Ishikawa (cell line): Measurements from ENCODE around the gene ACTN1.

Experiments used
- CEBPB ChIP-seq: IDR thresholded peaks from 2 replicates; pipeline ENCODE4 v1.6.1; 2012
- CREB1 ChIP-seq: IDR thresholded peaks from 2 replicates; pipeline ENCODE4 v1.6.1; 2012; ENCODE audit warnings: low read depth
- EGR1 ChIP-seq: IDR thresholded peaks from 2 replicates; pipeline ENCODE4 v1.6.1; 2012
- EP300 ChIP-seq: IDR thresholded peaks from 2 replicates; pipeline ENCODE4 v1.6.1; 2012; ENCODE audit warnings: borderline replicate concordance
- FOXM1 ChIP-seq: IDR thresholded peaks from 2 replicates; pipeline ENCODE4 v1.6.1; 2012; ENCODE audit warnings: low read depth, borderline replicate concordance
- MAX ChIP-seq: IDR thresholded peaks from 2 replicates; pipeline ENCODE4 v1.6.1; 2012
- NFIC ChIP-seq: IDR thresholded peaks from 2 replicates; pipeline ENCODE4 v1.6.1; 2012
- RAD21 ChIP-seq: IDR thresholded peaks from 2 replicates; pipeline ENCODE4 v1.6.1; 2012; ENCODE audit warnings: low read depth
- TAF1 ChIP-seq: IDR thresholded peaks from 2 replicates; pipeline ENCODE4 v1.6.1; 2012; ENCODE audit warnings: low read depth, mild to moderate bottlenecking
- TCF12 ChIP-seq: IDR thresholded peaks from 2 replicates; pipeline ENCODE4 v1.6.1; 2012; ENCODE audit warnings: low read depth
- TEAD4 ChIP-seq: IDR thresholded peaks from 2 replicates; pipeline ENCODE4 v1.6.1; 2012
- YY1 ChIP-seq: IDR thresholded peaks from 2 replicates; pipeline ENCODE4 v1.6.1; 2012; ENCODE audit warnings: low read depth
- ZBTB7A ChIP-seq: IDR thresholded peaks from 2 replicates; pipeline ENCODE4 v1.6.1; 2012; ENCODE audit warnings: low read depth
- TF ChIP-seq, protein P1 (sequence below): IDR thresholded peaks from 2 replicates; pipeline ENCODE4 v1.6.1; 2012
- TF ChIP-seq, protein P2 (sequence below): IDR thresholded peaks from 2 replicates; pipeline ENCODE4 v1.6.1; 2012; ENCODE audit warnings: low read depth, mild to moderate bottlenecking

Gene ACTN1

DNA sequence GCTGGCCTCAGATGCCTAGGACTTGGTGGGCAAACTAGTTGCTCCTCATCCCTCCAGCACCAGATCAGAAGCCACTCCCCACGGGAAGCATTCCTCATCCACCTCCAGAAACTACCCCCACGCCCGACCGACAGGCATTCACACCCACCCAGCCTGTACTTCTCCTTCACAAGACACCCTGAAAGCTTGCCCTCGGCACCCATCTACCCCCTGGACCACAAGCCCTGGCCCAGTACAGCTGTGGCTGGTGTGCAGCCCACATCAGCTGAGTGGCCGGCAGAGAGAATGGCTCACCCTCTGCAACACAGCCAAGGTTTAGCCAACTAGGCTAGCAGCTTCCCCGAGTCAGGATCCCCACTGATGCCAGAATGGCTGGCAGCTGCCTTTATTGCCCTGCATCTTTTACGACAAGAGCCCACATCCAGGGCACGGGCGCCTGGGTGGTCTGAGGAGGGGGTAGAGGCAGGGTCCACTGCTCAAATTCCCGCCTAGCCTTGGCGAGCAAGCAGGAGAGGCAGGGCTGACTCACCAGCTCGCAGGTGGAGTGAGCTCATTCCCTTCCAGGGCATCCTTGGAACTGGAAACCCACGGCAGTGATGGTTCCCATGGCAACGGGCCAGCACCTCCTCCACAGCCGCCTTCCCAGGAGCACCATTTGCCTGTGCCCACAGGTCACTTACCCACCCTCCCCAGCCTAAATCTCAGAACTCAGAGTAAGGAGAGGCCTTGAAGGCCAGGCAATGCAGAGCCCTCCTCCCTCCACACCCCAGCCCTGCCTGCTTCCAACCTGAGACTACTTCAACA, 17.1 kb downstream of the ACTN1 start:
- peak; percentile 43 for TF ChIP-seq EP300
- TF ChIP-seq MAX = no peak
- no peak for TF ChIP-seq EGR1
- TF ChIP-seq, protein P1, sequence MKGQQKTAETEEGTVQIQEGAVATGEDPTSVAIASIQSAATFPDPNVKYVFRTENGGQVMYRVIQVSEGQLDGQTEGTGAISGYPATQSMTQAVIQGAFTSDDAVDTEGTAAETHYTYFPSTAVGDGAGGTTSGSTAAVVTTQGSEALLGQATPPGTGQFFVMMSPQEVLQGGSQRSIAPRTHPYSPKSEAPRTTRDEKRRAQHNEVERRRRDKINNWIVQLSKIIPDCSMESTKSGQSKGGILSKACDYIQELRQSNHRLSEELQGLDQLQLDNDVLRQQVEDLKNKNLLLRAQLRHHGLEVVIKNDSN = no peak
- no peak for TF ChIP-seq FOXM1
- 0 out of 2 replicates have a peak, but pooled peaks have one; percentile 5 for TF ChIP-seq RAD21
- 0 out of 2 replicates have a peak, but pooled peaks have one; percentile 25 for TF ChIP-seq YY1
- TF ChIP-seq CREB1 = no peak
- 0 out of 2 replicates have a peak, but pooled peaks have one; percentile 19 for TF ChIP-seq TEAD4
- TF ChIP-seq ZBTB7A = peak; percentile 35; the same call in 1 of the 2 replicates
- TF ChIP-seq, protein P2, sequence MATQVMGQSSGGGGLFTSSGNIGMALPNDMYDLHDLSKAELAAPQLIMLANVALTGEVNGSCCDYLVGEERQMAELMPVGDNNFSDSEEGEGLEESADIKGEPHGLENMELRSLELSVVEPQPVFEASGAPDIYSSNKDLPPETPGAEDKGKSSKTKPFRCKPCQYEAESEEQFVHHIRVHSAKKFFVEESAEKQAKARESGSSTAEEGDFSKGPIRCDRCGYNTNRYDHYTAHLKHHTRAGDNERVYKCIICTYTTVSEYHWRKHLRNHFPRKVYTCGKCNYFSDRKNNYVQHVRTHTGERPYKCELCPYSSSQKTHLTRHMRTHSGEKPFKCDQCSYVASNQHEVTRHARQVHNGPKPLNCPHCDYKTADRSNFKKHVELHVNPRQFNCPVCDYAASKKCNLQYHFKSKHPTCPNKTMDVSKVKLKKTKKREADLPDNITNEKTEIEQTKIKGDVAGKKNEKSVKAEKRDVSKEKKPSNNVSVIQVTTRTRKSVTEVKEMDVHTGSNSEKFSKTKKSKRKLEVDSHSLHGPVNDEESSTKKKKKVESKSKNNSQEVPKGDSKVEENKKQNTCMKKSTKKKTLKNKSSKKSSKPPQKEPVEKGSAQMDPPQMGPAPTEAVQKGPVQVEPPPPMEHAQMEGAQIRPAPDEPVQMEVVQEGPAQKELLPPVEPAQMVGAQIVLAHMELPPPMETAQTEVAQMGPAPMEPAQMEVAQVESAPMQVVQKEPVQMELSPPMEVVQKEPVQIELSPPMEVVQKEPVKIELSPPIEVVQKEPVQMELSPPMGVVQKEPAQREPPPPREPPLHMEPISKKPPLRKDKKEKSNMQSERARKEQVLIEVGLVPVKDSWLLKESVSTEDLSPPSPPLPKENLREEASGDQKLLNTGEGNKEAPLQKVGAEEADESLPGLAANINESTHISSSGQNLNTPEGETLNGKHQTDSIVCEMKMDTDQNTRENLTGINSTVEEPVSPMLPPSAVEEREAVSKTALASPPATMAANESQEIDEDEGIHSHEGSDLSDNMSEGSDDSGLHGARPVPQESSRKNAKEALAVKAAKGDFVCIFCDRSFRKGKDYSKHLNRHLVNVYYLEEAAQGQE = no peak
- peak; percentile 75 for TF ChIP-seq NFIC
- no peak for TF ChIP-seq TAF1
- TF ChIP-seq TCF12 = no peak; the same call in 1 of the 2 replicates
- TF ChIP-seq CEBPB = no peak

GRCh38 chr14:68961361-68961760, 17.7 kb downstream of the ACTN1 start:
- TF ChIP-seq, protein P1 = no peak
- TF ChIP-seq TEAD4 (no peak), EGR1 (no peak), EP300 (no peak), NFIC (no peak), TCF12 (no peak), MAX (no peak), TAF1 (no peak), CEBPB (no peak), YY1 (no peak), FOXM1 (no peak), CREB1 (no peak), ZBTB7A (no peak), RAD21 (no peak)
- TF ChIP-seq, protein P2 = no peak

DNA sequence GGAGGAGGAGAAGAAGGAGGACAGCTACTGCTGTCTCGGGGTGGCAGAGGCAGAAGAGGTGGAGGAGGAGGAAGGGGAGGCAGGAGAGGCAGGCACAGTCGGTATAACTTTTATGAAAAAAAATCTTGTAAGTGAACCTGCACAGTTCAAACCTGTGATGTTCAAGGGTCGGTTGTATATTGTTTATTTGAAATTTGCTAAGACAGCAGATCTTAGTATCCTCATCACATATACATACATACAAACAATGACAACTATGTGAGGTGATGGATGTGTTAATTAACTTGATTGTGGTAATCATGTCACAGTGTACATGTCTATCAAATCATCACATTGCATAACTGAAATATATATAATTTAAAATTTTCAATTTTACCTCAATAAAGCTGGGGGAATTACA, 19.0 kb downstream of the ACTN1 start:
- TF ChIP-seq CREB1 (no peak), EGR1 (no peak), TCF12 (no peak), FOXM1 (no peak), EP300 (no peak), MAX (no peak), YY1 (no peak), CEBPB (no peak), TAF1 (no peak), RAD21 (no peak), ZBTB7A (no peak), NFIC (no peak), TEAD4 (no peak)
- TF ChIP-seq, protein P1 = no peak
- TF ChIP-seq, protein P2 = no peak
